Measurements from ENCODE around the gene SERF2.

SERF2 gene

DNA sequence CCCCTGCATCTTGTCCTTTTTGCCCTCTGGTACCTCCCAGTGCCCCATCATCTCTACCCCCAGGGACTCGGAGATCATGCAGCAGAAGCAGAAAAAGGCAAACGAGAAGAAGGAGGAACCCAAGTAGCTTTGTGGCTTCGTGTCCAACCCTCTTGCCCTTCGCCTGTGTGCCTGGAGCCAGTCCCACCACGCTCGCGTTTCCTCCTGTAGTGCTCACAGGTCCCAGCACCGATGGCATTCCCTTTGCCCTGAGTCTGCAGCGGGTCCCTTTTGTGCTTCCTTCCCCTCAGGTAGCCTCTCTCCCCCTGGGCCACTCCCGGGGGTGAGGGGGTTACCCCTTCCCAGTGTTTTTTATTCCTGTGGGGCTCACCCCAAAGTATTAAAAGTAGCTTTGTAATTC lies 1.5 kb downstream of the SERF2 start:
- TF ChIP-seq, protein P1, sequence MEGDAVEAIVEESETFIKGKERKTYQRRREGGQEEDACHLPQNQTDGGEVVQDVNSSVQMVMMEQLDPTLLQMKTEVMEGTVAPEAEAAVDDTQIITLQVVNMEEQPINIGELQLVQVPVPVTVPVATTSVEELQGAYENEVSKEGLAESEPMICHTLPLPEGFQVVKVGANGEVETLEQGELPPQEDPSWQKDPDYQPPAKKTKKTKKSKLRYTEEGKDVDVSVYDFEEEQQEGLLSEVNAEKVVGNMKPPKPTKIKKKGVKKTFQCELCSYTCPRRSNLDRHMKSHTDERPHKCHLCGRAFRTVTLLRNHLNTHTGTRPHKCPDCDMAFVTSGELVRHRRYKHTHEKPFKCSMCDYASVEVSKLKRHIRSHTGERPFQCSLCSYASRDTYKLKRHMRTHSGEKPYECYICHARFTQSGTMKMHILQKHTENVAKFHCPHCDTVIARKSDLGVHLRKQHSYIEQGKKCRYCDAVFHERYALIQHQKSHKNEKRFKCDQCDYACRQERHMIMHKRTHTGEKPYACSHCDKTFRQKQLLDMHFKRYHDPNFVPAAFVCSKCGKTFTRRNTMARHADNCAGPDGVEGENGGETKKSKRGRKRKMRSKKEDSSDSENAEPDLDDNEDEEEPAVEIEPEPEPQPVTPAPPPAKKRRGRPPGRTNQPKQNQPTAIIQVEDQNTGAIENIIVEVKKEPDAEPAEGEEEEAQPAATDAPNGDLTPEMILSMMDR (IDR thresholded peaks at IDR 0.05; ENCODE audit: low read depth, low read length, missing control alignments) = no peak
- peak overlapping the region; percentile 83 for H3K4me3 ChIP-seq (replicated peaks; ENCODE audit: low read depth, low read length)
- DNase-seq (ENCODE audit: extremely low read depth, low read depth) = no peak

DNA sequence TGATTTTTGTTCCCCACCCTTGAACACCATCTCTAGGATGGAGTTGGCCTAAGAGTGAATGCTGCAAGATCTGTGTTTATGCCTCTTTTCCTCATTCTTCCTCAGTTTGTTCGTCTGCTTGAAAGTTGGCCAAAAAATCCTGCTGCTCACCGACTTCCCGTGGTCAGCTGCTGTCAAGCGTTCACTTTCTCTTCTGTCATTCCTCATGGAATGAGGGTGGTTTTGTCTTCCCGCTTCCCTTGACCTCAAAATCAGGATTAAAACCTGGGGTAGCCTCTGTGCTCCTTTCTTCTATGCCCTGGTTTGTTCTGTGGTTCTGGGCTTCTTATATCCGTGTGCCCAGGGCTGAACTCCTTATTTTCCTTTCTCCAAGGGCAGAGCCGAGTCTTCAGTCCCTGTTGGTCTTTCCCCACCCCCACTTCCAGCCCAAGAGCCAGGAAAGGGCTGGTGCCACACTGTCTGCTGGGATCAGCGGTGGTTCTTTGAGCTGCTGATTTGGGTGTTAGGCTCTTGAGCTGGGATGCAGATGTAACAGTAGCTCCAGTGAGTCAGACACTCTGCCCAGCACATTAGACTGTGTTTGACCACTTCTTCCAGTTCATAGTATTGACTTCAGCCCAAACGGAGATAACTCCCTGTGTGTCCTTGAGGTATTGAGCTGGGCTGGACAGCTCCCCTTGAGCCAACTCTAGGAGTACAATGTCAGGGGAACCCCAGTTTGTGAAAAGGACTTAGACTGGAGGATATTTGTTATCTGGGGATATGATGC lies 2.3 kb downstream of the SERF2 start:
- H3K4me3 ChIP-seq (replicated peaks; ENCODE audit: low read depth, low read length) = peak overlapping the region; percentile 83
- TF ChIP-seq, protein P1 (IDR thresholded peaks at IDR 0.05; ENCODE audit: low read depth, low read length, missing control alignments) = no peak
- DNase-seq (ENCODE audit: extremely low read depth, low read depth) = no peak

DNA sequence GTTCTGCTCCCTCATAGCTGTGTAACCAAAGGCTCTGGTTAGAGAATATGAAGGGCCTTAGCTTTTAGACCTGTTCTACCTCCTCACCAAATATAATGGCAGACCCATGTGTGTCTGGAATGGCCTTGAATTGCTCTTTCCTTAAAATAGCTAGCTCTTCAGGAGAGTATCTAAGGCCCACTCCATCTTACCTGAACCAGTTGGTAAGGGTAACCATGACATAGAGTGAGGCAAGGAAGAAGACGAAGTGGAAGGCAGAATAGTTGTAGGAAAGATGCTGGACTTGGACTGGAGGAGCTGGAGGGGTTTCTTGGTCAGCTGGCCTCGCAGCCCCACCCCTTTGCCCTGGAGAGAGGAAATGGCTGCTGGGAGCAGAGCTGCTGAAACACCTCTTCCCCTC lies 3.1 kb downstream of the SERF2 start:
- H3K4me3 ChIP-seq (replicated peaks; ENCODE audit: low read depth, low read length) = no peak overlapping the region
- TF ChIP-seq, protein P1 (IDR thresholded peaks at IDR 0.05; ENCODE audit: low read depth, low read length, missing control alignments) = no peak
- no peak for DNase-seq (ENCODE audit: extremely low read depth, low read depth)

DNA sequence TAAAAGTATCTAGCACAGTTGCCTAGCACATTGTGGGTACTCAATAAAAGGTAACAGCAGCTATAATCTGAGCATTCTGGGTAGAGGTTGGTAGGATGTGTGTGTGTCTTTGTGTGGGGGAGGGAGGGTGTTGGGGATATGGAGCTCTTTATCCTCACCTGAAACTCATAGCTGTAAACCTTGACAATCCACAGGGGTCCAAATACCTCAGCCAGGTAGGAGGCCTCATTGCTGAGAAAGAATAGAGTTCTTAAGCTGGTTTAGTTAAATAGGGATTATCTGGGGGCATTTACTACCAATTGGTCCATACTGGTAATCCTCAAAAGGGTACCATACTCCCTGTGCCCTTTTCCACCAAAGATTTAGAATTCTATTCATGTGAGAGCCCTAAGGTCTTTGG lies 3.9 kb downstream of the SERF2 start:
- no peak overlapping the region for H3K4me3 ChIP-seq (replicated peaks; ENCODE audit: low read depth, low read length)
- TF ChIP-seq, protein P1 (IDR thresholded peaks at IDR 0.05; ENCODE audit: low read depth, low read length, missing control alignments) = no peak
- DNase-seq (ENCODE audit: extremely low read depth, low read depth) = no peak

- TF ChIP-seq, protein P1 (IDR thresholded peaks at IDR 0.05; ENCODE audit: low read depth, low read length, missing control alignments) = no peak
- DNase-seq (ENCODE audit: extremely low read depth, low read depth) = no peak
- no peak overlapping the region for H3K4me3 ChIP-seq (replicated peaks; ENCODE audit: low read depth, low read length)
Measured at GRCh38 chr15:43796566-43796965, 4.4 kb downstream of the SERF2 start.

DNA sequence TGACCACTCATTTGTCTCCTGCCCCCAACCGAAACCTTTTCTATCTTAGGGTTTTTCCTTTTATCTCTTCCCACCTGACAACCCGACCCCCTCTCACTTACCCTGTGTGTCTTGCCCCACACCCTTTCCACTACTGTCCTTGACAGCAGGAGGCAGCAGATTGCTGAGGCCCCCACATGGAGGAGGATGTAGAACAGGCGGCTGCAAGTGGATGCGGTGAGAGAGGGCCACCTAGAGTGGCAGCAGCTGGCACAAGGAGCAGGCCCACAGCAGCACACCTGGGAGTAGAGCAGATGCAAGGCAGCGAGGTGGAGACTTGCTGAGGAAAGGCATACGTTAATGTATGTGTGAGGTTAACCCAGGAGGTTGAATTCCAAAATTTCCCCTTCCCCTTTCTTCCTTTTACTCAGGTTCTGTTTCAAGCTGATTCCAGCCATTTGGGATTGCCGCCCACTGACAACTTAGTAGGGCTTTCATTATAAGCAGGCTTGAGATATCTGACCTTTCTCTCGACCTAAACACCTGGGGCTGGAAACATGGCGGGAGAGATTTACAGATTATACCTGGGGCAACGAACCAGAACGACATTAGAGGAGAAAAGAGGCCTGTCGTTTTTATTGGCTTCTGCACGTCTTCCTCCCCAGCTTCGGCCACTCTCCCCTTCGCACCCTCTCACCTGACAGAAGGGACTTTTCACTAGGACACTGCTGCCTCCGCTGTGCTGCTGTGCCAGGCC lies 7.3 kb downstream of the SERF2 start:
- TF ChIP-seq, protein P1 (IDR thresholded peaks at IDR 0.05; ENCODE audit: low read depth, low read length, missing control alignments) = no peak

More for the DNA sequence above, 7.3 kb downstream of the SERF2 start:
- DNase-seq (ENCODE audit: extremely low read depth, low read depth) = no peak
- no peak overlapping the region for H3K4me3 ChIP-seq (replicated peaks; ENCODE audit: low read depth, low read length)

Measured in HFF-Myc (cell line).